Colonic mucosa (tissue), 4 donors: ENCODE results near the gene CCDC87. TPM values are rescaled to one million over a fixed set of nuclear protein-coding genes. Genes with fewer than 3 reads are reported as not detected.
"Not testable (repeated sequence)": the region's sequence is repeated elsewhere in the genome, so short reads cannot be mapped to it uniquely, and the experiment has no call there.

ENCODE experiments used
- DNase-seq: peaks from one replicate; pipeline ENCODE4 v3.0.0-alpha.2; 2020
- H3K27ac ChIP-seq: fragments of 200-600 bp; one replicate; pipeline ENCODE4 v1.8.0; 2021
- H3K27me3 ChIP-seq: fragments of 200-600 bp; one replicate; pipeline ENCODE4 v1.8.0; 2021
- H3K36me3 ChIP-seq: fragments of 200-600 bp; one replicate; pipeline ENCODE4 v1.8.0; 2021
- H3K4me1 ChIP-seq: fragments of 200-600 bp; one replicate; pipeline ENCODE4 v1.8.0; 2021; ENCODE audit warnings: mild to moderate bottlenecking
- H3K4me3 ChIP-seq: fragments of 200-600 bp; one replicate; pipeline ENCODE4 v1.8.0; 2021
- H3K9ac ChIP-seq, 2 donors: one replicate each; pipeline ENCODE4 v1.7.0; 2013; ENCODE audit warnings: control low read depth in 2 of 2, low read depth in 2 of 2, low read length in 2 of 2
- H3K9me3 ChIP-seq: fragments of 200-600 bp; one replicate; pipeline ENCODE4 v1.8.0; 2021
- intact Hi-C: fragments of 100-400 bp; cut with DNase I; formaldehyde crosslinking; loops from one replicate; pipeline ENCODE4 v1.14.1; 2022
- total RNA-seq, 2 donors: library from RNA; stranded (reverse); fragmentation: NEBNext Ultra II Directional in 1 of 2; extraction: Animal tissue kit (Norgen Biotek cat#: 25700) in 1 of 2; gene quantifications; one replicate each; pipeline ENCODE4 v1.2.1, GENCODE V29; 2021
- TF ChIP-seq, protein P1 (sequence below): fragments of 200-600 bp; IDR thresholded peaks from one replicate; pipeline ENCODE4 v1.8.0; 2022; ENCODE audit warnings: antibody characterized with exemption, mild to moderate bottlenecking
- donor health status: healthy.
- donor health status: DM: no; HTN: no; CAD: no.
- donor health status: DM: no; HTN: no; CAD: no.

The CCDC87 gene
- total RNA-seq, 2 donors from 2014 or later = 0.53 to 0.62 TPM

DNA sequence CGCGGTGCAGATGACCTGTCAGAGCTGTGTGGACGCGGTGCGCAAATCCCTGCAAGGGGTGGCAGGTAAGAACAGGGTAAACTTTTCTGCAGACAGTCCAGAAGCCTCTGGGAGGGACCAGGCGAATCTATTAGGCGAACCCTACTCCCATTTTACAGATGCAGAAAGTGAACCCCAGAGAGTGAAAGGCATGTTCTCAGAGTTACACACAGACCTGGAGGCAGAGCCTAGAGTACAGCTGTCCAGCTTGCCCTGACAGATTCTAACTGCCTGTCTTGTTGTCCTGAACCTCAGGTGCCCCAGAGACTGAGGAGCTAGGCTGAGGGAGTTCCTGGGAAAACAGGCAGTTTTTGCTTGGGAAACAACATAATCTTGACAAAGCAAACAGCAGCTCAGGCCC is 787 bp upstream of the CCDC87 start:
- Histone ChIP-seq H3K27ac (no peak overlapping the region), H3K9me3 (no peaks in the 10 kb centered on the region), H3K27me3 (no peaks in the 10 kb centered on the region), H3K4me3 (peak overlapping the region; percentile 65), H3K9ac (peak overlapping the region; percentile 85 to 97), H3K4me1 (peaks cover 5% of the 10 kb centered on the region), H3K36me3 (no peaks in the 10 kb centered on the region)
- peak; percentile 28 for DNase-seq
- intact Hi-C loops = loop anchor here (10.0 kb wide), 1 partner anchor 241 kb away; no protein-coding TSS in a partner anchor
- TF ChIP-seq, protein P1, sequence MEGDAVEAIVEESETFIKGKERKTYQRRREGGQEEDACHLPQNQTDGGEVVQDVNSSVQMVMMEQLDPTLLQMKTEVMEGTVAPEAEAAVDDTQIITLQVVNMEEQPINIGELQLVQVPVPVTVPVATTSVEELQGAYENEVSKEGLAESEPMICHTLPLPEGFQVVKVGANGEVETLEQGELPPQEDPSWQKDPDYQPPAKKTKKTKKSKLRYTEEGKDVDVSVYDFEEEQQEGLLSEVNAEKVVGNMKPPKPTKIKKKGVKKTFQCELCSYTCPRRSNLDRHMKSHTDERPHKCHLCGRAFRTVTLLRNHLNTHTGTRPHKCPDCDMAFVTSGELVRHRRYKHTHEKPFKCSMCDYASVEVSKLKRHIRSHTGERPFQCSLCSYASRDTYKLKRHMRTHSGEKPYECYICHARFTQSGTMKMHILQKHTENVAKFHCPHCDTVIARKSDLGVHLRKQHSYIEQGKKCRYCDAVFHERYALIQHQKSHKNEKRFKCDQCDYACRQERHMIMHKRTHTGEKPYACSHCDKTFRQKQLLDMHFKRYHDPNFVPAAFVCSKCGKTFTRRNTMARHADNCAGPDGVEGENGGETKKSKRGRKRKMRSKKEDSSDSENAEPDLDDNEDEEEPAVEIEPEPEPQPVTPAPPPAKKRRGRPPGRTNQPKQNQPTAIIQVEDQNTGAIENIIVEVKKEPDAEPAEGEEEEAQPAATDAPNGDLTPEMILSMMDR = no peak

DNA sequence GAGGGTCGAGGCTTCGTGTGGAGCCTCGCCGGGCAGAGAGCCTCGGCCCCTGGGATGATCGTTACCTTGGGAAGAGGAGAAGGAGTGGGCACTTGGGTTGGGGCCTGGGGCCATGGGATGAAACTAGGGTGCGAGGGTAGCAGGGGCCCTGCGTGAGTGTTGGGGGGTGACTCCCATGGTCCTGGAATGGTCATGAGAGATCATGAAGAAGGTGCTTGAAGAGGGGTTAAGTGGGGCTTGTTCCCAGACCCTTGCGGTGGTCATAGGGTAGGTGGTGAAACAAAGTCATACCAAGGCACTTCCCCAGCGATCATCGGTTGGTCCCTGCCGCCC is 406 bp upstream of the CCDC87 start:
- no peaks in the 10 kb centered on the region for H3K36me3 ChIP-seq
- H3K9me3 ChIP-seq = no peaks in the 10 kb centered on the region
- TF ChIP-seq, protein P1 = no peak
- DNase-seq = no peak
- intact Hi-C loops = loop anchor here (10.0 kb wide), 1 partner anchor 242 kb away; no protein-coding TSS in a partner anchor
- no peaks in the 10 kb centered on the region for H3K27me3 ChIP-seq
- H3K4me1 ChIP-seq = peaks cover 5% of the 10 kb centered on the region
- peak overlapping the region; percentile 81 for H3K27ac ChIP-seq
- H3K4me3 ChIP-seq = peak overlapping the region; percentile 65
- peak overlapping the region; percentile 85 to 97 for H3K9ac ChIP-seq

DNA sequence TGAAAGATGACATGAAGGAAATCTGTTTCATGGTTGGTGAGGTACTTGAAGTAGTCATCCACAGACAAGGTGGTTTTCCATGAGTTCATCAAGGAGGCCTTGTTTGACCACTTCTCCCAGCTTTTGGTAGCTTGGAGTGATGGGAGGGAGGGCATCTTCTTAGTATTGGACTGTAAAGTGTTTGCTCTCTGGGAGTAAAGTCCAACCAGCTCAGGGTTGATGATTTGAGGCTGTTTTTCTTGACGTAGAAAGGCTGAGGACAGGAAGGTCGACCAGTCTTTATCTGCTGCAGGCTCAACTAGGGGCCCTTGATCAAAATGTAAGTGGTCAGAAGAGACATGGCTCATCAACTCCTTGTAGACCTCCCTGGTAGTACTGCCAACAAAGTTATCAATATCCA is 1.7 kb downstream of the CCDC87 start:
- intact Hi-C loops = loop anchor here (10.0 kb wide), 1 partner anchor 244 kb away; no protein-coding TSS in a partner anchor
- no peak overlapping the region for H3K4me3 ChIP-seq
- no peak overlapping the region for H3K27ac ChIP-seq
- H3K9me3 ChIP-seq = no peaks in the 10 kb centered on the region
- H3K36me3 ChIP-seq = no peaks in the 10 kb centered on the region
- peaks cover 5% of the 10 kb centered on the region for H3K4me1 ChIP-seq
- no peaks in the 10 kb centered on the region for H3K27me3 ChIP-seq
- TF ChIP-seq, protein P1 = no peak
- H3K9ac ChIP-seq = no peak overlapping the region
- no peak for DNase-seq

DNA sequence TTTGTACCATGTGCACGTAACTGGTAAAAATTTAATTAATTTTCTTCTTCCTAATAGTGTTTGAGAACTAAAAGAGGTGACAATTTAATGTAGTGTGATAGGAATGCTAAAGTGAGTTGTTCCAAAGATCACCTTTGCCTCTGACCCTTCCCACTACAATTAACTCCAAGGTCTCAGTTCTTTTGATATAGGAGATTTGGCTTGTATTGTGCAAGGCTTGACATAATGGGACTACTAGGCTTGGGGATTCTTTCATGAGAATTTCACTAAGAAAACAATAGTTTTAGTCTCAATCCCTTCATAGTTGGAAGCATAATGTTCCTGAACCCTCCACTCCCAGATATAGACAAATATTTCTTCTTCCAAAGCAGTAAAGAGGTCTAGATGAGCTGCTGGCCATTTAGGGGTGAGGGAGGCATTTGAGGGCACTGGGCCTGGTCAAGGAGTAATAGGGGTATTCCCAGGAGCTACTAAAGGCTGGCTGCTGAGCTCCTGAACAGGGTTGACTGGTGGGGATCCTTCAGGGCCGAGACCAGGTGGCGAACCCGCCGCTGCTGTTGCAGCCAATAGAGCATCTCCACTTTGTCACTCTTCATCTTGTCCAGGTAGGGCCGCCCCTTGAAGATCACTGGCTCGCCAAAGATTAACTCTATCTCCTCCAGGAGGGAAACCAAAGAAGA is 2.7 kb downstream of the CCDC87 start:
- no peaks in the 10 kb centered on the region for H3K9me3 ChIP-seq
- intact Hi-C loops = loop anchor here (10.0 kb wide), 1 partner anchor 245 kb away; no protein-coding TSS in a partner anchor
- H3K4me3 ChIP-seq = no peak overlapping the region
- no peak for DNase-seq
- H3K4me1 ChIP-seq = peaks cover 5% of the 10 kb centered on the region
- no peak overlapping the region for H3K27ac ChIP-seq
- H3K9ac ChIP-seq = no peak overlapping the region
- TF ChIP-seq, protein P1 = no peak
- no peaks in the 10 kb centered on the region for H3K27me3 ChIP-seq
- H3K36me3 ChIP-seq = no peaks in the 10 kb centered on the region

DNA sequence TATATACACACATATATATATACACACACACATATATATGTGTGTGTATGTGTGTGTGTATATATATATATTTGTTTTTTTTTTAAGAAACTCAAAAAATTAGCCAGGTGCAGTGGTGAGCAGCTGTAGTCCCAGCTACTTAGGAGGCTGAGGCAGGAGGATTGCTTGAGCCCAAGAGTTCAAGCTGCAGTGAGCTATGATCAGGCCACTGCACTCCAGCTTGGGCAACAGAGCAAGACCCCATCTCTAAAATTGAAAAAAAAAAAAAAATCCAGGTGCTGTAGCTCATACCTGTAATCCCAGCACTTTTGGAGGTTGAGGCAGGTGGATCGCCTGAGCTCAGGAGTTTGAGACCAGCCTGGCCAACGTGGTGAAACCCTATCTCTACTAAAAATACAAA is 3.5 kb downstream of the CCDC87 start:
- H3K27me3 ChIP-seq, H3K36me3 ChIP-seq, DNase-seq, intact Hi-C loops, H3K4me3 ChIP-seq, H3K4me1 ChIP-seq, H3K9ac ChIP-seq, H3K9me3 ChIP-seq, H3K27ac ChIP-seq: not testable (repeated sequence)

DNA sequence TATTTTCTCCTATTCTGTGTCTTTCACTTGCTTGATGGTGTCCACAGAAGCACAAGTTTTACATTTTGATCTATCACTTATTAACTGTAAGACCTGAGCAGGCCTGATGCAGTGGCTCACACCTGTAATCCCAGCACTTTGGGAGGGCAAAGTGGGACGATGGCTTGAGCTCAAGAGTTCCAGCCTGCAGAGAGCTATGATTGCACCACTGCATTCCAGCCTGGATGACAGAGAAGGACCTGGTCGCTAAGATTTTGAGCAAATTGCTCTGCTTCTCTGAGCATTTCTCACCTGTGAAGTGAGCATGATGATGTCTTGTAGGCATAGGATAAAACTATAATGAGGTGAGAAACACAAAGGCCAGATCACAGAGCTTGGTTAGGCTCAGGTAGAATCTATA is 6.7 kb downstream of the CCDC87 start:
- Histone ChIP-seq H3K4me1 (no peaks in the 10 kb centered on the region), H3K36me3 (no peaks in the 10 kb centered on the region), H3K4me3 (no peak overlapping the region), H3K27me3 (no peaks in the 10 kb centered on the region), H3K9me3 (no peaks in the 10 kb centered on the region), H3K9ac (no peak overlapping the region), H3K27ac (no peak overlapping the region)
- TF ChIP-seq, protein P1 = no peak
- intact Hi-C loops = no loop called here
- no peak for DNase-seq

DNA sequence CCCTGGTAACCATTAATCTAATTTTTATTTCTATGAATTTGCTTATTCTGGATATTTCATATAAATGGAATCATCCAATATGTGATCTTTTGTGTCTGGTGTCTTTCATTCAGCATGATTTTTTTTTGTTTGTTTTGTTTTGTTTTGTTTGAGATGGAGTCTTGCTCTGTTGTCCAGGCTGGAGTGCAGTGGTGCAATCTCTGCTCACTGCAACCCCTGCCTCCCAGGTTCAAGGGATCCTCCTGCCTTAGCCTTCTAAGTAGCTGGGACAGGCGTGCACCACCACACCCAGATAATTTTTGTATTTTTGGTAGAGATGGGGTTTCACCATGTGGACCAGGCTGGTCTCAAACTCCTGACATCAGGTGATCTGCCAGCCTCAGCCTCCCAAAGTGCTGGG is 7.4 kb downstream of the CCDC87 start:
- intact Hi-C loops, H3K27me3 ChIP-seq, DNase-seq, H3K36me3 ChIP-seq, H3K4me1 ChIP-seq, H3K9me3 ChIP-seq, H3K9ac ChIP-seq, H3K27ac ChIP-seq, H3K4me3 ChIP-seq: not testable (repeated sequence)

DNA sequence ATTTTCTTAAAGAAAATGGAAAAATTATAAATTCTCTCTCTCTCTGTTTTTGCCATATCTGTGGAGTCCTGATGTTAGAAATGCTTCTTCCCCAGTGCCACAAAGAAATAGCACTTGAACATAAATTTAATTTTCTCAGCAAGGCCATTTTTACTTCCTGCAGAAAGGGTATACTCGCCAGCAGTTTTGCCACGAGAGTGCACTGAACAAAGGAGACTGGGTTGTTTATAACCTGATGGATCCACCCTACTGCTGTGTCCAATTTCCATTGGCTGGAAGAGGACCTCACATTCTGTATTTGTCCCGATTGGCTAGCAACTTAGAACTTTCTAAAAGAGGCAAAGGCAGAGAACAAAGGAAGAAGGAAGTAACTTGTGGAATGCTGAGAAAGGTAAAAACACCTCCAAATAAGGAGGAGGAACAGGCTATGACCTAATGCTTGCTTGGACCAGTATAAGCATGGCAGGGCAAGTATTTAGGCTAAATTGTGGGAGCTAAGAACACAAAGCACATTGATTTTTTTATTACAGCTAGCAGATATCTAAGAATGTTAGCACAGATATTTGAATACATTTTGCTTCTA is 10.2 kb downstream of the CCDC87 start:
- intact Hi-C loops, H3K9me3 ChIP-seq, H3K9ac ChIP-seq, H3K36me3 ChIP-seq, H3K27ac ChIP-seq, H3K4me1 ChIP-seq, DNase-seq, H3K27me3 ChIP-seq, H3K4me3 ChIP-seq: not testable (repeated sequence)
